ENCODE results near the gene ADARB2. TPM values are rescaled to one million over a fixed set of nuclear protein-coding genes. Genes with fewer than 3 reads are reported as not detected.

The ADARB2 gene
- total RNA-seq, 1 experiment from 2014 or later = not detected

DNA sequence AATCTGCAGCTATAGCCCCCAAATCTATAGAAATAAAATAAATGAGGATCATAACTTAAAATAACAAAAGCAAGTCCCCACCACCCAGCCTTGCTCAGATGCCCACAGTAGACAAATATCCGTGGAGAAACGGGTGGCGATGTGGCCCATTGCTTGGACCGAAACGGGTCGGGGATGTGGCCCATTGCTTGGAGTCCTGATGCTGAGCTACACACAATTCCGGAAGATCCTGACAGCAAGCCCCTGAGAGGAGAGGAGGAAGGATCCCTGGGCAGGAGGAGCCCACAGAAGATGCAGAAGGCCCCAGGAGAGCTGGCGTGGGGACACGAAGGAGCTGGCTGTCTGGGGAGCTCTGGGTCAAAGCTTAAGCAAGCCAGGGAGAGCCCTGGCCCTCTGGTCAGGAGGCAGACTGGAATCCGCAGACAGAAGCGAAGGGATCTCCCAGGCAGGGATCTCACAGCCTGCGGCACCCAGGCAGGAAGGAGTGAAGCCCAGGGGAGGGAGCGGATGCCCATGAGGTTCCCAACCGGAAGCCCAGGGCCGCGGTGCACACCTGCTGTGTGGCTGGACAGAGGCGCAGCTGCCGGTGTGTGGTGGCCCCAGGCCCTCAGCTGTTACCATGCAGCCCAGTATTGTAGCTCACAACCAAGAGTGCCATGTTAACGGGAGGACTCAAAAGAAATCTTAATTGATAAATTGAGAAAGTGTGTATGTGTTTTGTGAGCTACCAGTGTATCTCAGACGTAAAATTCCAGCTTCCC lies 138.8 kb downstream of the ADARB2 start:
- DNase-seq (ENCODE audit: low read depth) = no peak

DNA sequence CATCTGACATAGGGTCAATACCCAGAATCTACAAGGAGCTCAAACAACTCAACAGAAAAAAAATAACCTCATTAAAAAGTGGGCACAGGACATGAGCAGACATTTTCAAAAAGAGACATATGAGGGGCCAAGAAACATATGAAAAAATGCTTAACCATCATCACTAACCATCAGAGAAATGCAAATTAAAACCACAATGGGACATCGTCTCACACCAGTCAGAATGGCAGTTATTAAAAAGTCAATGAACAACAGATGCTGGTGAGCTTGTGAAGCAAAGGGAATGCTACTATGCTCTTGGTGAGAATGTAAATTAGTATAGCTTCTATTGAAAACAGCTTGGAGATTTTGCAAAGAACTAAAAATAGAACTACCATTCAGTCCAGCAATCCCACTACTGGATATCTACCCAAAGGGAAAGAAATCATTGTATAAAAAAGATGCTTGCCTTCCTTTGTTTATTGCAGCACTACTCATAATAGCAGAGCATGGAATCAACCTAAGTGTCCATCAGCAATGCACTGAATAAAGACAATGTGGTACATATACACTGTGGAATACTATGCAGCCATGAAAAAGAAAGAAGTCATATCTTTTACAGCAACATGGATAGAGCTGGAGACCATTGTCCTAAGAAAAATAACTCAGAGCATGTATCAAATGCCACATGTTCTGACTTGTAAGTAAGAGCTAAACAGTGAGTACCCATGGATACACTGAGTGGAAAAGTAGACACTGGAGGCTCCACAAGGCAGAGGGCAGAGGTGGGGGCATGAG lies 139.8 kb downstream of the ADARB2 start:
- no peak for DNase-seq (ENCODE audit: low read depth)

DNA sequence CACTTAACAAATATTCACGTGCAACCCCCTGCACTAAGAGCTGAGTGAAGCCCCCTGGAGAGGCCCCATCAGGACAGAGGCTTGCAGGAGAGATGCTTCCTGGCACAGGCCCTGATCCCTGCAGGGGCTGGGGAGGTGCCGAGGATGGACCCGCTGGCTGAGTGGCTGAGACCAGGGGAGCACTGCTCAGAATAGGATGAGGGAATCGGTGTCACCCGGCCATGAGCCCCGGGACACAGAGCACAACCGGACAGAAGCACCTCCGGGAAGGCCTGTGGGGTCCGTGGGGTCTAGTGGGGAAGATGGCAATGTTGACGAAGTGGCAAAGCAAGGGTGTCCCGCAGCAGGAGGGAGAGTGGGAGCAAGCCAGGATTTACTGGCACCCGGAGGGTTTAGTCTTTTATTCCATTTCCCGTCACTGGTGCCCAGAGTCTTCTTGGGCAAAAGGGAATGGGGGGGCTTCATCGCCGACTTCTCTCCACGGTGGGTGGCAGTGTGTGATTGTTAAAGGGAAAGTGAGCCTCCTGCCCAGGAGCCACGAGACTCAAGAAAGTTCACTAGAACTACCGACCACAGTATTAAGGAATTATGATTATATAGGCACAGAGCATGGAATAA lies 140.7 kb downstream of the ADARB2 start:
- no peak for DNase-seq (ENCODE audit: low read depth)

DNA sequence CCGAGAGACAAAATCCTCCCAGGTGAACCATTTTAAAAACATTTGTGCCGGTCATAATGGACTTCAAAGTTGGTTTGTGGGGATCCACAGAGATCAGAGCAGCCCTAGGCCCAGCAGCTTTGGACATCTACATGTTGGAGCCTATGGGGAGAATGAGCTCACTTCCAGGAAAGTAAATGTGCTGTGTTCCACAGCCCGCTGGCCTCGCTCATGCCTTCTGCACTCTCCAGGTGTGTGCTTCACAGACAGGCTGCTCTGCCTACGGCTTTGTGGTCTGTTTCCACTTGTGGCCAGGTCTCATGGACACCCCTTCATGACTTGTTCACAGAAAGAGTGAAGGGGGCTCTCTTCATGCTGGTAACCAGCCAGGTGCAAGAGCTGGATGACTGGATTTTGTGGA lies 141.6 kb downstream of the ADARB2 start:
- no peak for DNase-seq (ENCODE audit: low read depth)

DNA sequence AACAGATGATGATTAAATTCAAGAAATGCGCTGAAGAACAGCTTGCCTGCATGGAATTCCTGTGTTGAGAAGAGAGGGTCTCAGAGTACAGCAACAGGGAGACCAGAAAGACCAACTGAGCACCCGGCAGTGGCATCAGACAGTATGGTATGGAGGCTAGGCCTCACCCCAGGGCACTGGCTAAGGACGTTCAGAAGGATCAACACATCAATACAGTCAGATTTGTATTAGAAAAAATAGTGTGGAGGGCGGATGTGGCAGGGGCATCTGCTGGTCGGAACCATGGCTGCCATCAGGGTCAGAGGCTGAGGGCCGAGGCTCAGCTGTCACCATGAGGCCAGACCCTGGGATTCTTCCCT lies 142.1 kb downstream of the ADARB2 start:
- no peak for DNase-seq (ENCODE audit: low read depth)

DNA sequence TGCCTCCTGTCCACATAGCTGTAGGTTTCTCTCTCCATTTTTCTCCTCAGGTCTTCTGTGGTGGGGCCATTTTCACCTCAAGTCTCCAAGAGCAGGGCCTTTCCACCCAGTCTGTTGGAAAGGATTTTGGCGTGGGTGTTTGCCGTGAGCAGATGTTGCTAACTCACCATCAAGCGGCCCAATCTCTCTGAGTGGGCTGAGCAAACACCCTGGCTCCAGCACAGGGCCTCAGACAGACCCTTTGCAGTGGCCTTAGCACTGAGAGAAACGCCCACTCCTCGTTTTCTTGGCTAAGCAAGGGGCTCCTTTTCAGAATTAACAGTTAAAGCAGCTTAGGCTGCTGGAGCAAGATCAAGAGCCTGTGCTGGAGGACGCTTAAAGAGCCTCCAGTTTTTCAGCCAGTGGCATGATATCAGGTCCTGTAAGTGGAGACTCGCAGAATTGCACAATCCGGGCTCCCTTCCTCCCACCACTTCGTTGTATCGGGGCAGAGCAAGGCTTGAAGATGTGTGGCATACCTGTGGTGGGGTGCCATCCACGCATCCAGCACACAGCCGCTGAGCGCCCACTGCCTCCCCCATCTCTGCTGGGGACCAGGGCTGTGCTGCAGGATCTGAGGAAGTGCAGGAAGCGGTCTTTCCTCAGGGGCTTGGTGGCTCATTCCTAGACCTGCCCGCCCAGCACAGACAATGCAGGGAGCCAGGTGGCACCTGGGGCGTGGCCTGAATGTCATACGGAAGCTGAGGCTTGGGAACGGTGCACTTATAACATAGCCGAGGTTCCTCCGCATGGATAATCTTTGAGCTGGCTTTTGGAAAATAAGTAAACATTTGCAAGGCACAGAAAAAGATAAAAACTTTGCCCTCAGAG lies 142.7 kb downstream of the ADARB2 start:
- no peak for DNase-seq (ENCODE audit: low read depth)

DNA sequence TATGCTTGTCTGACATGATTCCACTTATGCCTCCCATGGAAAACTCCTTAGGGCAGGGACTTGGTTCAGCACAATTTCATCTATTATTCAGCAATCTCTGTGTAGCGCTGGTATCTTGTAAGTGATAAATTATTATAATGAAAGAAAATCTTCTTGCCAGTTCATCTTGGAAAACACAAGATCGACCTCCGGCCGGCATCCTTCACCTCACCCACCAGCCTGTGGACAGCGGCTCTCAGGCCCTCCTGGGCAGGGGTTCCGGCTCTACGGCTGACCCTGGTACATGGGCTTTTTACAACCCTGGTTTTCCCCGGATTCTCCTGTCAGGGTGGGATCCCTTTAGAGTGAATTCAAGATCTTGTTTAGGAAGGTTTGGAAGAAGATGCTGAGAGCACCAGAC lies 145.6 kb downstream of the ADARB2 start:
- DNase-seq (ENCODE audit: low read depth) = no peak

DNA sequence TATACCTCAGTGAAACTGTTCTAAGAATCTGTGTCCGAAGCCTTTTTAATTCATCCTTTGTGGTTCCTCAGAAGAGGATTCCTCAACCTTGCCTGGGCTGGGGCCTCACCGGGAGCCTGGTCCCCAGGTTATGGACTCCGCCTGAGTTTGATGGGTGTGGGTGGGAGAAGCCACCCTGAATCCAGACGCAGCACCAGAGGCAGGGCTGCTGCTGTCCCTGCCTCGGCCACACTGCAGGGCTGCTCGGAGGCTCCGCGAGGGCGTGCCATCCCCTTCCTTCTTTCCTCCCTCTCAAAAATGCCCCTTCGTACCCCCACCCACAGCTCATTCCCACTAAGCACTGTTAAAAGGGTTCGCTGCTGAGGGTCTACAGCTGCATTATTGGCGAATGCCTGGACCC lies 146.3 kb downstream of the ADARB2 start:
- DNase-seq (ENCODE audit: low read depth) = no peak

DNA sequence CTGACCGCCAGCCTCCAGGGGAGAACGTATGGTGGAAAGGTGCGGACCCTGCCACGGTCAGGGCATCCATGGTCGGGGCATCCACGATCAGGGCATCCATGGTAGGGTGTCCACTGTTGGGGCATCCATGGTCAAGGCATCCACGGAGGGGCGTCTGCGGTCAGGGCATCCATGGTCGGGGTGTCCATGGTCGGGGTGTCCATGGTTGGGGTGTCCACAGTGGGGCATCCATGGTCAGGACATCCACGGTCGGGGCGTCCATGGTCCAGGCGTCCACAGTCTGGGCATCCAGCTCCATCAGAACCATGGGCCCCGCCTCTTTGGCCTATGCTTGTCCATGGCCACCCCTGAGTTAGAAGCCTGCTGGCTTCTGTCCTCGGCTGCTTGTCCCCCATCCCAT lies 148.1 kb downstream of the ADARB2 start:
- DNase-seq (ENCODE audit: low read depth) = no peak

DNA sequence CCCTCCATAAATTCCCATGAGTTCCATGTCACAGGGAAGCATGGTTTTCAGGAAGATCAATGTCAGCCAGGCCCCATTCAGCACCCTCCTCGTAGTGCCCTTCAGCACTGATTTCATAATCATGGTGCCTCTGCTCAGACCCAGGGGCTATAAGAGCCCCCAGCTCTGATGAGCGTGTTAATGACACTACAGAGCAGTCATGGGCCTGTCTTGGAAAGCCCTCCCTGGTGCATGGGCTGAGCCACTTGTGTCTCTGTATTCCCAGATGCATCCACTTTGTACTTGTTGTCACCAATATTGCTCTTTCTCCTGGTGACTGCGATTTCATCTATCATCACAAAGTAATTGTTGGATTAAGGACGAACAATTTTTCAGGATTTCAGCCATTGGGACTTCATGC lies 154.6 kb downstream of the ADARB2 start:
- no peak for DNase-seq (ENCODE audit: low read depth)

DNA sequence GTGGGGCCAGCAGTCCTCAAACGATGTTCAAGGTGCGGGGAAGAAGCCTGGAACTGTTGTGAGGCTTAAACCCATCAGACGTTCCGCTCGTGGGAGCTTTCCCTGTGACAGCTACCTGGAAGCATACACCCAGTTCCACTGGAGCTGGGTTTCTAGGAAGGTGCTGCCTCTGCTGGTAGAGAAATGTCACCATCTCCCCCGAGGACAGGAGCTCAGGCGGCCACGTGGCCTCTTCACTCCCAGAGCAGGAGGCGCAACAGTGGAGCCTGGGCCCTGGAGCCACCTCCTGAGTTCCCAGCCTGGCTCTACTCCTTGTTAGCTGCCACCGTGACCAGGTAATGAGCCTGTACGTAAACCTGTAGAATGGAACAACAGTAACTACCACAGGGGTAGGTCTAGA lies 156.1 kb downstream of the ADARB2 start:
- no peak for DNase-seq (ENCODE audit: low read depth)

DNA sequence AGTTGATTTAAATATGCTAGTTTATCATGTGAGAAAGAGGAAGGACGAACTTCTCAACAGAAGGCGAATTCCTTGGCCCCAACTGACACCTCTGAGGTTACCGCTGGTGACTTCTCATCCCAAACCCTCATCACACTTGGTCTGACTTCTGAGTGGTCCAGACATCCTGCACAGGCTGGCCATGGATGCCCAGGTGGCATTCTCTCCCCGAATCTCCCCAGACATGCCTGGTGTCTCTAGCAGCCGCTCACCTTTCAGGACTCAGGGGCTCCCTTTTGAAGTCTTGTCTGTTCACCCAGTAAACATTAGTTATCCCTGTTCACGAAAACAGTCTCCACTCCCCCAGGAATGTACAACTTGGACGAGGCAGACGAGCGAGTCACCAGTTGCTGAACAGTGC lies 157.7 kb downstream of the ADARB2 start:
- DNase-seq (ENCODE audit: low read depth) = no peak

DNA sequence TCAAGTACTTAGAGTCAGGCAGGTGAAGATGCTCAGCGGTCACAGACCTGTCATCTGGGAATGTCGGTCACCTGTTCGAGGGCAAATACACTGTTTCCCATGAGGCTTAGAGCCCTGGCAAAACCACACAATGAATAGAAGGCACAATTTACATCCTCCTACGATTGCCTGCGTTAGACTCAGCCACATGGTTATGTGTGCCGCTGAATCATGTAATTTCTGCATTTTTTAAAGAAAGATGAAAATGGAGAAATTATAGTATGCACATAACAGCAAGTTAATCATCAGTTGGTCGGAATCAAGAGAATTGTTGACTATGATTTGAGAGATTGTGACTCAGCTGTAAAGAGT lies 158.2 kb downstream of the ADARB2 start:
- no peak for DNase-seq (ENCODE audit: low read depth)

DNA sequence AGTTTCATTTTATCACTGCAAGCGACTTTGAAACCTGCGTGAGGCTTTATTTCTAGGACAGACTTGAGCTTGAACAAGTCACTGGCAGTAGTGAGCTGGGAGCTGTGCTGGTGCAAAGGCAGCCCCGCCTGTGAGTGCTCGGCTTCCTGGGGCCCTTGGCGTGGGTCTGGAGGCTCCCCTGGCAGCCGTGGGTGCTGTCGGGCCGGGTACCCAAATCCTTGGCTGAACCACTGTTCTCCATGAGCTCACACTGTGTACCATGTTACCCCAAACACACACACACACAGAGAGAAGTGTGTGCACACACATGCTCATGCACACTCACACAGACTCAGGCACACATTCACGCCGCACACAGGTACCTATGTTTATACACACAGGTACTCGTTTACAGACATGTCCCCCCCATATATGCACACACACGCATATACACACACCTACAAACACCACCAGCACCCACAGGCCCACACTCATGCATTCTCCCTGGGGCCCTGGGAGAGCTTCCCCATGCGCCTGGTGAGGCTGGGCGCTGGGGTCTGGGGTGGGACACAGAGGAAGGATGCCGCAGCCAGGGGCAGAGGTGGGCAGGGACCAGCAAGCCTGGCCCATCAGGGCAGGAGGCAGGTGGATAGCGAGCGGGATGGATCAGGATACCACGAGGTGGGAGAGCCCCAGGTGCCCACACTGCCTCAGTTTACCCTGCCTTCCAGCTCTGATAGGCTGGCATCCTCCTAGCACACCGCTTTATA lies 158.8 kb downstream of the ADARB2 start:
- no peak for DNase-seq (ENCODE audit: low read depth)

DNA sequence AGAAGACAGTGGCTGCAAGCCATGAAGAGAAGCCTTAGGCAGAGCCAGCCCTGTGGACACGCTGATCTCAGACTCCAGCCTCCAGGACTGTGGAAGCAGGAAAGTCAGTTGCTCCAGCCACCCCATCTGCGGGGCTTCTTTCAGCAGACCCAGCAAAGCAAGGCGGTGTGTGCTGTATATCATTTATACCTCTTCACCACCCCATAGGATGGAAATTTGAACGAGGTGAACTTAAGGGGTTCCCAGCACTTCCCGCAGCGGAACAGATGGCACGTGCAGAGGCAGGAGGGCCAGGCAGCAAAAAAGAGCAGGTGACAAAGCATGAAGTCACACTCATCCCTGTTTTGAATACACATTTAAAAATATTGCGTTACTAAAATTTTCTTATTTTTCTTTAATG lies 159.4 kb downstream of the ADARB2 start:
- no peak for DNase-seq (ENCODE audit: low read depth)

DNA sequence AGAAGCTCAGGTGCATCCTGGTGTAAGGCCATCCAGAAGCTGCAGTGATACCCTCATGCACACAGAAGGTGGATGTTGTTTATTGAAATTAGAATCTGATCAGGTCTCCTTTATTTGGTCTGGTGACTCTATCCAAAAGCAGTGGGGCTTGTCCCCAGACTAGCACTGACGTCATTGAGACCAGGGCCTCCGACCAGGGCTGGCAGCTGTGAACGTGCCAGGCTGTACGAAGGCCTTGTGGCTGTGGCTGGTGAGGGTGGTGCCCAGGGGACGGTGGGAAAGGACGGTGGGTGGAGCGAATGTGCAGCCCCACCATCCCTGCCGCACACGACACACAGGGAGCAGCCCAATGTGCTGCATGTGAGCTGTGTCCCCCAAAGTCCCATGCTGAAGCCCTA lies 160.0 kb downstream of the ADARB2 start:
- DNase-seq (ENCODE audit: low read depth) = no peak

DNA sequence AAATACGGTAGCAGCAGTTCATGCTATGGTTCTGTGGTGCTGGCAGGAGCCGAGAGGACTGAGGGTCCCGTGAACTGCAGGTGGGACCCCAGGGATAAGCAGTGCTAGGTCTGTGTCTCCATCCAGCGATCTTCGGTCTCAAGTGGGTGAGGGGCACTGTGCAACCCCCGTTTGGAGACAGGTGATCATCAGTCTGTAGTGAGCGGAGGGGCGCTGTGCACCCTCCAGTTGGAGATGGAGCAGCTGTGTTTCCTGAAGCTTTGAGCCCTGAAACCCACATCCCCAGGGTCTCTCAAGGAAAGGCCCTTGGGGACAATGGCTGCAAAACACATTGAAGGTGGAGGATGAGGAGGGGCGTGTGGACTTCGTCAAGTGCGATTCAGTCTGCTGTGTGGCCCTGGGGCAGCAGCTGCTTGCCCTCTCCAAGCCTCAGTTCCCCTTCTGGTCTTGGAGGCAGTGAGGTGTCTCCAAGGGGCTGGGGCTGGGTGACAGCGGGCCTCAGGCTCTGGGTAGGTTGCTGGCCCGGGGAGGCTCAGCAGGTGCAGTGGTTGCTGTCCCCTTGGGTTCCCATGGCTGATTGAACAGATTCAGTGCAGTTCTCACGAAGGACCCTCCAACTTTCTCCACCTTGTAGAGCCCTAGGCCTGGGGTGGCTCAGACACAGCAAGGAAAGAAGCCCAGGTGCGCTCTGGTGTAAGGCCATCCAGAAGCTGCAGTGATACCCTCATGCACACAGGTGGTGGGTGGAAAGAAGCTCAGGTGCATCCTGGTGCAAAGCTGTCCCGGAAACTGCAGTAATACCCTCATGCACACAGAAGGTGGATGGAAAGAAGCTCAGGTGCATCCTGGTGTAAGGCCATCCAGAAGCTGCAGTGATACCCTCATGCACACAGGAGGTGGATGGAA lies 160.6 kb downstream of the ADARB2 start:
- no peak for DNase-seq (ENCODE audit: low read depth)

DNA sequence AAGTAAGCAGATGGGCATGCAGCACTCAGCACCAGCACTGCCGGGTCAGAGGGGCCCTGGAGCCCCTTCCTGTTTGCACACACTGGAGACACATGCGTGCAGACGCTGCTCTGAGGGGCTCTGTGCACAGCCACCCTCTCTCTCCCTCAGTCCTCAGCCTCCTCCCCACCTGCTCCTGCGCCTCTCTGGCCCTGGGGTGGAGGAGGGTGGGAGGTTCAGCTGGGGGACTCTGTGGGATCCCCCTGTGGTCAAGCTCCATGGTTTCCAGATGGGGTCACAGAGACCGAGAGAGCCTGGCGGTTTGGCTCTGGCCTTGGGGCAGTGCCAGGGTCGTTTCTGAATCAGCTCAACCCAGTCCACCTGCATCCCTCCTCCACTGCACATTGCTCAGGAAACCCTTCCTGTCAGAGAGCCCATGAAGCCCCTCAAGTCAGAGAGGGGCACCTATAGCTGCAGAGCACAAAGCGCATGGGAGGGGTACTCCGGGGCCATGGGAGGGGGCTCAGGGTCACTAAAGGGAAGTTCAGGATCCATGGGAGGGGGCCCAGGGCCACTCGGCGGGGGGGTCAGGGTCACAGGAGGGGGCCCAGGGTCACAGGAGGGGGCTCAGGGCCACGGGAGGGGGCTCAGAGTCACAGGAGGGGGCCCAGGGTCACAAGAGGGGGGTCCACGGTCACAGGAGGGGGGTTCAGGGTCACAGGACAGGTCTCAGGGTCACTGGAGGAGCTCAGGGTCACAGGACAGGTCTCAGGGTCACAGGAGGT lies 161.7 kb downstream of the ADARB2 start:
- DNase-seq (ENCODE audit: low read depth) = no peak

DNA sequence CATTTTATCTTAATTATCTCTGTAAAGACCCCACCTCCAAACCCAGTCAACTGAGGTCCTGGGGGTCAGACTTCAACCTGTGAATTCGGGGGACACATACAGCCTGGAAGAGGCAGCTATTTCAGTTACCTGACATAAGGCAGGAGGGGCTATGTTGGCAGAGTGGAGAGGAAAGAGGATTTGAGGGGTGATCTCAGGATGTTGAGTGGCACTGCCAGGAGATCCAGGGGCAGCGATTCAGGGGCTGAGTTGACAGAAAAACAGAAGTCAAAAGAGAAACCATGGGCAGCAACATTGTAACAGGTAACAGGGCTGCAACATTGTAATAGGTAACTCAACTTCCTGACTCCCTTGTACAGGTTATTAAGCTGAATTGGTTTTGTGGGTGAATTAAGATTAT lies 162.6 kb downstream of the ADARB2 start:
- DNase-seq (ENCODE audit: low read depth) = no peak
